Activated naive CD8-positive, alpha-beta T cell treated with anti-CD3 and anti-CD28 coated beads, Interleukin-2, amount 10 ng/mL, durations not matched to agents 7 days and 5 days (primary cell): ENCODE results near the gene TNFRSF17. TPM values are rescaled to one million over a fixed set of nuclear protein-coding genes. Genes with fewer than 3 reads are reported as not detected.

Source experiments
- ATAC-seq: fragments of 150-1000 bp; cut with Tn5 transposase; one replicate; pipeline ENCODE4 v1.10.0; 2021; ENCODE audit warnings: low read depth, moderate library complexity
- POLR2A ChIA-PET: fragments of 350-600 bp; sonication (Branson Sonifier 250); formaldehyde crosslinking; loops from one replicate; lab custom pipeline; 2021; ENCODE audit warnings: antibody characterized with exemption; lab: Charles Lee
- DNase-seq: peaks from one replicate; pipeline ENCODE4 v3.0.0; 2021
- H3K27ac Mint-ChIP-seq: one replicate; pipeline ENCODE4 v1.8.0; 2022; ENCODE audit warnings: mild to moderate bottlenecking, mixed read lengths
- H3K27me3 Mint-ChIP-seq: one replicate; pipeline ENCODE4 v1.8.0; 2022; ENCODE audit warnings: mild to moderate bottlenecking, moderate library complexity, mixed read lengths
- H3K36me3 Mint-ChIP-seq: one replicate; pipeline ENCODE4 v1.8.0; 2021; ENCODE audit warnings: mild to moderate bottlenecking, mixed read lengths
- H3K4me1 Mint-ChIP-seq: one replicate; pipeline ENCODE4 v1.8.0; 2021; ENCODE audit warnings: mixed read lengths
- H3K4me3 Mint-ChIP-seq: one replicate; pipeline ENCODE4 v1.8.0; 2022; ENCODE audit warnings: mild to moderate bottlenecking, moderate library complexity, mixed read lengths
- H3K9me3 Mint-ChIP-seq: one replicate; pipeline ENCODE4 v1.8.0; 2021; ENCODE audit warnings: mixed read lengths
- total RNA-seq, 2 experiments: library from RNA; stranded (reverse); gene quantifications; one replicate each; pipeline ENCODE4 v1.2.3, GENCODE V29; 2021

The TNFRSF17 gene
- total RNA-seq, 2 experiments from 2014 or later = not detected

DNA sequence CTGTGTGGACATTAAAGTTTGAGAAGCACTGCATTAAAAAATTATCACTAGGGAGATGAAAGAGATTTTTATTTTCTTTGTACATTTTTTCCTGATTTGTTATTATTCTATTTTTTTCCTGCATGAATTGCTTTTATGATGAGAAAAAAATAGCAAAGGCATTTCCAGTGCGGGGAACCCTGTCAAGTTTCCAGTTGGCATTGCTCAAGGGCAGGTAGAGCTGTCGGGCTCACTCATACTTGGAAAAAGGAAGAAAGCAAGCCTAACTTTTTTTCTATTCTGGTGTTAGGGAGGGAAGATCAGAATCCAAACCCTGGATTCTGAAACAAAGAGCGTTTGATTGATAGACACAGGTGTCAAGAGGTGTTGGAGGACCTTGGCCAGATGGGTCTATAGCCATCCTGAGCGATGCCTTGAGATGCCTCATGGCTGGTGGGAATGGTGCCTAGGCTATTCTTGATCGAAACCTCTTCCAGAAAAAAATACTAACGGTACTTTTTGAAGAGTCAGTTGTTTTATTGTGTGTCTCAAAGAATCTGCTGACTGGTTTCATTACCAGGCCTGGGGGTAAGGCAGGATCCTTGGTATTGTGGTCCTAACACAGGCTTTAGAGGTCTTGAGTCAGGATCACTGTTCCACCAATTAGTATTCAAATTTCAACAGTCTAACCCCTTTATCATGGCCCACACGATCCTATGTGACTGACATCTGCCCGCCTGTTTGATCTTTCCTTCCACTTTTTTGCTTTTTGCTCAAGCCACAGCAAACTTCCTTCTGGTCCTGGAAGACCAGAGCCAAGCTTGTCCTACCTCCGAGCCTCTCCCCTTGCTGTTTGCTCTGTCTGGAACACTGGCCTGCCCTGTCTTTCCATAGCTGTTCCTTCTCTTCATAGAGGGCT lies 31.7 kb downstream of the TNFRSF17 start:
- POLR2A ChIA-PET = no interaction called here
- Mint-ChIP-seq H3K27ac (no peak overlapping the region), H3K36me3 (no peaks in the 10 kb centered on the region), H3K4me3 (no peak overlapping the region), H3K9me3 (no peaks in the 10 kb centered on the region), H3K4me1 (peaks cover 4% of the 10 kb centered on the region), H3K27me3 (no peaks in the 10 kb centered on the region)
- no peak for ATAC-seq
- no peak for DNase-seq

DNA sequence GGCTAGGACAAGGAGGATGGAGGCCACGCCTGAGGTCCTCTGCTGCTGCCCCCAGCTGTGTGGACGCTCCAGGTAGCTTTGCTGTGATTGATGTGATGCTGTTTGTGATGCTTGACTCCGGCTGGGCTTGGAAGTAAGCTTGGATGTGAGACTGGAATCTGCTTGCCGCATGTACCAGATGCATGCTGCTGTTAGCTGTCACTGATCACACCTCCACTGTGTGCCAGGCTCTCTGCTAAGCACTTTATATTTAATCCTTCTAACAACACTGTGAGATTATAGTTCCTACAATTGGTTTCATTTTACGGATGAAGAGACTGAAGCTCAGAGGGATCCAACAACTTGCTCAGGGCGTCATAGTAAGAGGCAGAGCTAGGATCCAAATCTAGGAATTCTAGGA lies 35.0 kb downstream of the TNFRSF17 start:
- Mint-ChIP-seq H3K36me3 (no peaks in the 10 kb centered on the region), H3K4me1 (peaks cover 1% of the 10 kb centered on the region), H3K9me3 (no peaks in the 10 kb centered on the region), H3K27me3 (no peaks in the 10 kb centered on the region), H3K27ac (no peak overlapping the region), H3K4me3 (no peak overlapping the region)
- POLR2A ChIA-PET = interaction anchor here (0.6 kb wide), 1 partner anchor 408 kb away, joined by 3 read pairs; no protein-coding TSS in a partner anchor
- ATAC-seq (no peak), DNase-seq (no peak)

DNA sequence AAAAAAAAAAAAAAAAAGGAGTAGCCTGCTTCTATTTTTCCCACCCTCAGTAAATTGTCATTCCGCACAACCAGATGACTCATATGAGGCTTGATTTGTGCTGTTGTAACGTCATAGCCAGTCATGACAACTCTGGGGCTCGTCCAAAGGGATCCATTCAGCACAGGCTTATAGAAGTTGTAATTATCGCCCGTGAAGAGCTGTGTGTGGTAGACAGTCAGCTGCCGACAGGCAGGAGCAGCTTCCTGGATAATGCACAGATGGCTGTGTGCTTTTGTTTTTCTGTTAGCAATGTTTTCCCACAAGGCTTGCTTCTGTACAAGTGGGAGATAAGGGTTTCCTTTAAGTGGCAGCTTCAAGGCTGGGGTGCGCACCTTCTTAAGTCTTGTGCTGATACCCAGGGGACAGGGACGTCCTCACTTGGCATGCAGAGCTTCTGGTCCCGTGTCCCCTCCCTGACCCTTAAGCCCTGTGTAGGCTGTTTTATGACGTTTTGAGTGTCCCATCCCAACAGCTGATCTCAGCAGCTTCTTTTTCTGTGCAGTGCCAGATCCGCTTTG lies 37.5 kb downstream of the TNFRSF17 start:
- Mint-ChIP-seq H3K36me3 (no peaks in the 10 kb centered on the region), H3K27ac (no peak overlapping the region), H3K4me3 (no peak overlapping the region), H3K4me1 (no peaks in the 10 kb centered on the region), H3K9me3 (no peaks in the 10 kb centered on the region), H3K27me3 (no peaks in the 10 kb centered on the region)
- ATAC-seq (no peak), DNase-seq (no peak)
- POLR2A ChIA-PET = interaction anchor here (0.6 to 1.4 kb wide), 2 partner anchors 26 to 159 kb away, joined by 5 read pairs; partner anchors contain the start of gene SNX29

DNA sequence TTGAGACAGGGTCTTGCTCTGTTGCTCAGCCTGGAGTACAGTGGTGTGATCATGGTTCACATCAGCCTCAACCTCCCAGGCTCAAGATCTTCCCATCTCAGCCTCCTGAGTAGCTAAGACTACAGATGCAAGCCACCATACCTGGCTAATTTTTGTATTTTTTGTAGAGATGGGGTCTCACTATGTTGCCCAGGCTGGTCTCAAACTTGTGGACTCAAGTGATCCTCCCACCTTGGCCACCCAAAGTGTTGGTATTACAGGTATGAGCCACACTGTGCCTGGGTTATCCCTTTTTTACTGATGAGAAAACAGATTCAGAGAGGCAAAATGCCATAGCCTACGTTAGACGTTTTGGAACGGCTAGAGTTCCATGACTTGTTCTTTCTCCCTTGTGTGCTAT lies 41.6 kb downstream of the TNFRSF17 start:
- Mint-ChIP-seq H3K27ac (no peak overlapping the region), H3K9me3 (no peaks in the 10 kb centered on the region), H3K36me3 (no peaks in the 10 kb centered on the region), H3K4me1 (peaks cover 6% of the 10 kb centered on the region), H3K27me3 (no peaks in the 10 kb centered on the region), H3K4me3 (no peak overlapping the region)
- ATAC-seq (no peak), DNase-seq (no peak)
- POLR2A ChIA-PET = no interaction called here

DNA sequence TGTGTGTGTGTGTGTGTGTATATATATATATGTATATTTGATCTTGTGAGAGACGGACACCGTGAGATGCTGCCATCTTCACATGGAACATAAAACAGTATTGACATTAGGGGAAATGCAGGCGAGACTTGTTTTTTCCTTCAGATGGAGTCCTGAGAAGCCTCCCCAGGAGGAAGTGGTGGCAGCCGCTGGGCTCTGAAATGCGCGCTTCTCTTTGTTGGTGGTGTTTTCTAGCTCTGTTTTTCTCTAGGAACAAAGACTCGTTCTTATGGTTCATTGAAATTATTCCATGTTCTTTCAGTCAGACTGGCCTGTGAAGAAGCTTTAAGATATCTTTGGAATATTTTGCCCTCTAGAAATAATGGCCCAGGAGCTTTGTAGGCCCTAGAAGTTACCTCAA lies 44.5 kb downstream of the TNFRSF17 start:
- Mint-ChIP-seq H3K36me3 (no peaks in the 10 kb centered on the region), H3K4me3 (no peak overlapping the region), H3K27me3 (no peaks in the 10 kb centered on the region), H3K9me3 (no peaks in the 10 kb centered on the region), H3K4me1 (peaks cover 6% of the 10 kb centered on the region), H3K27ac (peak overlapping the region; percentile 43)
- peak; percentile 58 for ATAC-seq
- POLR2A ChIA-PET = interaction anchor here (1.2 kb wide), 1 partner anchor 33 kb away, joined by 3 read pairs; the partner anchor contains the start of gene SNX29
- no peak for DNase-seq

DNA sequence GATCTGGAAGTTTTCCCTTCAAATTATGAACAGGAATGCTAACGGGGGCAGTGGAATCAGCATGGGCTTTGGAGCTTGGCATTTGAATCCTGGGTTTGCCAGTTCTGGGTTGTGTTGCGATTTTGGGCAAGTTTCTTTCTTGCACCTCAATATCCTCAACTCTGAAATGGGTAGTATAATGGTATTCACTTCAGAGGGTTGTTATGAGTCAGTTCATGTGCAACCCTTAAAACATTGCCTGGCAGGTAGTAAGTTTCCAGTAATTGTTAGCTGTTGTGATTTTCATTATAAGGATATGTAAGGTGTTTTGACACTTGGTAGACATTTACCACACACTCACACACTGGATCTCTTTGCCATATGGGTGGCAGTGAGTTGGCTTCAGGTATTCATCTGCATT lies 44.9 kb downstream of the TNFRSF17 start:
- POLR2A ChIA-PET = interaction anchor here (1.2 kb wide), 1 partner anchor 33 kb away, joined by 3 read pairs; the partner anchor contains the start of gene SNX29
- no peaks in the 10 kb centered on the region for H3K27me3 Mint-ChIP-seq
- H3K27ac Mint-ChIP-seq = peak overlapping the region; percentile 43
- H3K4me1 Mint-ChIP-seq = peaks cover 6% of the 10 kb centered on the region
- no peak for ATAC-seq
- no peaks in the 10 kb centered on the region for H3K9me3 Mint-ChIP-seq
- H3K4me3 Mint-ChIP-seq = no peak overlapping the region
- no peaks in the 10 kb centered on the region for H3K36me3 Mint-ChIP-seq
- DNase-seq = no peak

DNA sequence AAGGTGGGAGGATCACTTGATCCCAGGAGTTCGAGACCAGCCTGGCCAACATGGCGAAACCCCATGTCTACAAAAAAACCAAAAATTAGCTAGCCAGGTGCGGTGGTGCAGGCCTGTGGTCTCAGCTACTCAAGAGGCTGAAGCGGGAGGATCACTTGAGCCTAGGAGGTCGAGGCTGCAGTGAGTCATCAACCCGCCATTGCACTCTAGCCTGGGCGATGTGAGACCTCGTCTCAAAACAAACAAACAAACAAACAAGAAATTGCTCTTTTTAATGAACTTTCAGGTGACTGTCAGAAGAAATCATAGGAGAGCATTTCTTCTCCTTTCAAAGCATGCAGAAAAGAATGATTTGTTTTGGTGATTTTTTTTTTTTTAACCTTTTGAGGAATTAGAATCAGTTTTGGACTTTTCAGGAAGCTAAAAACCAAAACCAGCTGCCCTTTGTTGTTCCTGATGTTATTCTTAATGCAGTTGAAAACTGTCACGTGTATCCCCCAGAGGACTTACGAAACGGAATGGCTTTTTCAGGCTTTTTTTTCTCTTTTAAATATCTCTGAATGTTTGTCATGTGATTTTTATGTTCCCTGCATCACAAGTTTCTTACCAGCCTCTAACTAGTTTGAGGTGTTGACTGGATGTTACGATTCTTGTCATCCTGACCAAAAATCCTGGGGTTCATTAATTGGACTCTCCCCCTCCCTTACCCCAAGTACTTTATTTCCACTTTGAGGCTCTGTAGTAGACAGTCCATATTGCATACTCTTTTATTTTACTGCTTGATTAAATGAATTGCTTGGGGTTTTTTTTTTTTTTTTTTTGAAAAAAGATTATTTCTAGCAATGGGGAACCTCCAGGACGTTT lies 45.6 kb downstream of the TNFRSF17 start:
- ATAC-seq (no peak), DNase-seq (no peak)
- H3K4me1 Mint-ChIP-seq = peaks cover 6% of the 10 kb centered on the region
- POLR2A ChIA-PET = interaction anchor here (0.7 to 1.2 kb wide), 2 partner anchors 34 to 38 kb away, joined by 3 to 5 read pairs; partner anchors contain the start of gene SNX29
- no peak overlapping the region for H3K27ac Mint-ChIP-seq
- H3K9me3 Mint-ChIP-seq = no peaks in the 10 kb centered on the region
- H3K4me3 Mint-ChIP-seq = no peak overlapping the region
- H3K27me3 Mint-ChIP-seq = no peaks in the 10 kb centered on the region
- H3K36me3 Mint-ChIP-seq = no peaks in the 10 kb centered on the region

DNA sequence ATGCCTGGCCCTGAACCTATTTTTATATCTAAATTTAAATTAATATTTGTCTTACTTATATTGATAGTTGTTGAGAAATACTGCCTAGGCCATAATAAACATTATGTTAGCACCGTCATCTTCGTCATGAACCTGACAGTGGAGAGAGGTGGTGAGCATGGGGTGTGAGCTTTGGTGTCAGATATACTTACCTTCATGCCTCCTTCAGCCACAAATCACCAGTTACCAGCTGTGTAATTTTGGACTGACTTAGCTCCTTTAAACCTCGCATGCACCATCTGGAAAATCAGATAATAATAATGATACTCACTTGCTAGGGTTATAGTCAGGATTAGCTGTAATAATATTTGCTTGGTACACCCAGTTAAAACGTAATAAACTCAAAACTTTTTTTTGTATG lies 46.6 kb downstream of the TNFRSF17 start:
- H3K27me3 Mint-ChIP-seq = no peaks in the 10 kb centered on the region
- ATAC-seq (no peak), DNase-seq (no peak)
- H3K9me3 Mint-ChIP-seq = no peaks in the 10 kb centered on the region
- no peak overlapping the region for H3K27ac Mint-ChIP-seq
- H3K4me3 Mint-ChIP-seq = no peak overlapping the region
- peaks cover 6% of the 10 kb centered on the region for H3K4me1 Mint-ChIP-seq
- no peaks in the 10 kb centered on the region for H3K36me3 Mint-ChIP-seq
- POLR2A ChIA-PET = interaction anchor here (0.7 kb wide), 1 partner anchor 39 kb away, joined by 5 read pairs; no protein-coding TSS in a partner anchor

DNA sequence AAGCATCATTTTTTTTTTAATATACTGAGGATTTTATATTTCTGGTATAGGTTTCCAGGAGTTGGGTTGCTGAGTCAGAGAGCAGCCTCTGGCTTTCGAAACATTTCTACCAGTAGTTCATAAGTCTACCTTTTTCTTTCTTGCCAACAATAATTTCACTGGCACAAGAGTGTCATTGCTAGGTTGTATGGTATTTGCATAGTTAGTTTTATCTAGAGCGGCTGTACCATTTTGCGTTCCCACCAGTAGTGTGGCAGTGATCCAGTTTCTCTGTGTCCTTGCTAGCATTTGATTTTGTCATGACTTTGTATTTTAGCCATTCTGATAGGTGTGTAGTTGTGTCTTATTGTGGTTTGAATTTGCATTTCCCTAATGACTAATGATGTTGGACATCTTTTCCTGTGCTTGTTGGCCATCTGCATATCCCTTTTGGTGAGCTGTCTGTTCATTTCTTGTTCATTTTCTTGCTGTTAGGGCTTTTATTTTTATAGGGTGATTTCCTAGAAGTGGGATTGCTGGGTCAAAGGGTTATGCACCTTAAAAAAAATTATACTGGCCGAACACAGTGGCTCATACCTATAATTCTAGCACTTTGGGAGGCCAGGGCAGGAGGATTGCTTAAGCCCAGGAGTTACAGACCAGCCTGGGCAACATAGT lies 51.4 kb downstream of the TNFRSF17 start:
- no peak for DNase-seq
- POLR2A ChIA-PET = no interaction called here
- Mint-ChIP-seq H3K27me3 (no peaks in the 10 kb centered on the region), H3K4me1 (no peaks in the 10 kb centered on the region), H3K4me3 (no peak overlapping the region), H3K36me3 (no peaks in the 10 kb centered on the region), H3K9me3 (no peaks in the 10 kb centered on the region), H3K27ac (no peak overlapping the region)
- no peak for ATAC-seq

DNA sequence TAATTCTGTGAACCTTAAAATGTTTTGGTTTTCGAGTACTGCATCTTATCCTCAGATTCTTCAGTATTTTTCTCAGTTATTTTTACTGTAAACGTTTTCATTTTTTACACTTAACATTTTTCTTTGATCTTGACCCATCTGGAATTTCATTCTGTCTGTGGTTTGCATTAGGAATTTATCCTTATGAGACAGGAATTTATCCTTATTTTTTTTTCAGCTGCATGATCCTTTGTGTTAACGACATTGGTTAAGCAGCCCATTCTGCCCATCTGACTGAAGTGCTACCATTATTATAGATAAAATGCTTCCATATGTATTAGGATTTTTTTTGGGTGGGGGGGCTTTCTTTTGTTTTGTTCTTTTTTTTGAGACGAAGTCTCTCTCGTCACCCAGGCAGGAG lies 52.5 kb downstream of the TNFRSF17 start:
- DNase-seq = no peak
- POLR2A ChIA-PET = no interaction called here
- Mint-ChIP-seq H3K36me3 (no peaks in the 10 kb centered on the region), H3K9me3 (no peaks in the 10 kb centered on the region), H3K4me3 (no peak overlapping the region), H3K4me1 (no peaks in the 10 kb centered on the region), H3K27me3 (no peaks in the 10 kb centered on the region), H3K27ac (no peak overlapping the region)
- no peak for ATAC-seq
